ENCODE data around the gene INTS15. TPM values are rescaled to one million over a fixed set of nuclear protein-coding genes. Genes with fewer than 3 reads are reported as not detected.

Gene INTS15
- polyA plus RNA-seq, 1 of the 3 experiments (the other 2 are of a cell fraction): 39.1 TPM

DNA sequence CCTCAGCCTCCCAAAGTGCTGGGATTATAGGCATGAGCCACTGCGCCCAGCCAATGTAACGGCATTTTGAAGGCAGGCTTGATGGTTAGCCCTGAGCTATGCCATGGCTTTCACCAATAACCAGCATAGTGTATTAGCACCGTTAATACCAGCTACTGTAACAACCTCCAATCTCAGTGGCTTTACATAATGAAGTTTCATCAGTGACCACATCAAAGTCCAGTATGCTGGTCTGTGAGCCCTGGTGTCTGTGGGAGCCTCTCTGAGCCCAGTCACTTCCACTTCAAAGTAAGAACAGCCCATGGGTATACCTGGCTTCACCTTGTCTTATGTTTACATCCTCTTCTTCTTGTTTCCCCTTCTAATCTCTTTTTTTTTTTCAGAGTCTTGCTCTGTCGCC is 24.2 kb upstream of the INTS15 start:
- no peak overlapping the region for H2AFZ ChIP-seq (ENCODE audit: low read depth)
- DNase-seq: no peak
- no peak overlapping the region for H3K4me3 ChIP-seq (ENCODE audit: low read depth in 2 of 2, low read length in 1 of 2)
- POLR2A ChIA-PET: no interaction called here
- no peaks in the 10 kb centered on the region for H3K36me3 ChIP-seq (replicated peaks in 1 of 2; ENCODE audit: control insufficient read depth in 1 of 2, insufficient read depth in 2 of 2, low read length in 1 of 2)
- no peak overlapping the region for H3K4me2 ChIP-seq
- no peaks in the 10 kb centered on the region for H3K4me1 ChIP-seq (ENCODE audit: control insufficient read depth in 1 of 2, insufficient read depth in 2 of 2, low read depth in 1 of 2, low read length in 1 of 2)
- TF ChIP-seq SIN3A (IDR thresholded peaks at IDR 0.05; ENCODE audit: borderline replicate concordance, low read depth, low read length): no peak
- no peak for TF ChIP-seq ZBTB33 (IDR thresholded peaks at IDR 0.05; ENCODE audit: borderline replicate concordance, low read depth)
- no peak for TF ChIP-seq MEF2A (IDR thresholded peaks at IDR 0.05; ENCODE audit: borderline replicate concordance, low read depth)
- TF ChIP-seq GATA2 (CRISPR knock-in tag; IDR thresholded peaks at IDR 0.05): no peak
- TF ChIP-seq IRF3 (IDR thresholded peaks at IDR 0.05; ENCODE audit: low read depth, low read length): no peak
- TF ChIP-seq RAD21 (IDR thresholded peaks at IDR 0.05; ENCODE audit: low read length): no peak
- TF ChIP-seq CHD2 (IDR thresholded peaks at IDR 0.05; ENCODE audit: low read length, partially characterized antibody): no peak
- no peak for TF ChIP-seq YY1 (IDR thresholded peaks at IDR 0.05; ENCODE audit: low read depth)
- no peak for TF ChIP-seq TAF1 (IDR thresholded peaks at IDR 0.05; ENCODE audit: borderline replicate concordance, low read depth, low read length)
- no peak for TF ChIP-seq EZH2phosphoT487 (IDR thresholded peaks at IDR 0.05; ENCODE audit: borderline replicate concordance, low read depth)
- TF ChIP-seq, protein P1, sequence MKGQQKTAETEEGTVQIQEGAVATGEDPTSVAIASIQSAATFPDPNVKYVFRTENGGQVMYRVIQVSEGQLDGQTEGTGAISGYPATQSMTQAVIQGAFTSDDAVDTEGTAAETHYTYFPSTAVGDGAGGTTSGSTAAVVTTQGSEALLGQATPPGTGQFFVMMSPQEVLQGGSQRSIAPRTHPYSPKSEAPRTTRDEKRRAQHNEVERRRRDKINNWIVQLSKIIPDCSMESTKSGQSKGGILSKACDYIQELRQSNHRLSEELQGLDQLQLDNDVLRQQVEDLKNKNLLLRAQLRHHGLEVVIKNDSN (IDR thresholded peaks at IDR 0.05; ENCODE audit: borderline replicate concordance, low read depth): no peak
- no peak for TF ChIP-seq RCOR1 (IDR thresholded peaks at IDR 0.05; ENCODE audit: low read length)
- no peak for TF ChIP-seq FOXM1 (IDR thresholded peaks at IDR 0.05; ENCODE audit: low read depth)
- no peak for TF ChIP-seq TEAD4 (IDR thresholded peaks at IDR 0.05; ENCODE audit: borderline replicate concordance, insufficient read depth)
- no peak for TF ChIP-seq RXRA (IDR thresholded peaks at IDR 0.05; ENCODE audit: borderline replicate concordance, low read depth)
- TF ChIP-seq SMC3 (IDR thresholded peaks at IDR 0.05; ENCODE audit: low read depth, low read length): no peak
- no peak for TF ChIP-seq JUND (IDR thresholded peaks at IDR 0.05)
- no peak for TF ChIP-seq FOSL2 (IDR thresholded peaks at IDR 0.05; ENCODE audit: borderline replicate concordance, low read depth)
- H3K9ac ChIP-seq: no peak overlapping the region
- H3K27me3 ChIP-seq (ENCODE audit: insufficient read depth): peaks cover 21% of the 10 kb centered on the region; the same call in 1 of the 2 replicates
- H3K79me2 ChIP-seq (ENCODE audit: insufficient read depth): no peaks in the 10 kb centered on the region
- H3K9me2 ChIP-seq: no peaks in the 10 kb centered on the region
- WGBS (ENCODE audit: low lambda C conversion rate): 43% methylated on average over 4 of the region's 4 CpGs
- H3K9me3 ChIP-seq: no peaks in the 10 kb centered on the region
- H3F3A ChIP-seq (replicated peaks; ENCODE audit: insufficient read depth): no peaks in the 10 kb centered on the region
- CTCF ChIA-PET: interaction anchor here (1.0 to 2.2 kb wide), 3 partner anchors 9 to 49 kb away, joined by 3 to 6 read pairs (median 5); partner anchors contain the start of gene INTS15
- H4K20me1 ChIP-seq (ENCODE audit: insufficient read depth): no peaks in the 10 kb centered on the region
- no peak overlapping the region for H3K27ac ChIP-seq (ENCODE audit: low read depth in 2 of 2, low read length in 1 of 2)
